SK-N-SH treated with all-trans-retinoic acid at 6 μM for 48 hours (cell line): Measurements from ENCODE around the gene SYN1.

Experiments used
- ATAC-seq: fragments of 200-7000 bp; cut with Tn5 transposase; 3 replicates; pipeline ENCODE4 v1.9.1; 2020; ENCODE audit warnings: mild to moderate bottlenecking, moderate library complexity
- ARNTL ChIP-seq: fragments of 450-650 bp; formaldehyde crosslinking; IDR thresholded peaks from 2 replicates; pipeline ENCODE4 v1.5.0; 2020; ENCODE audit warnings: low read depth, mild to moderate bottlenecking, moderate library complexity, borderline replicate concordance
- BACH2 ChIP-seq: fragments of 250-450 bp; sonication (Bioruptor Pico); IDR thresholded peaks from 2 replicates; pipeline ENCODE4 v1.9.0; 2021; ENCODE audit warnings: mild to moderate bottlenecking, borderline replicate concordance
- CSDC2 ChIP-seq: fragments of 250-450 bp; sonication (Bioruptor Pico); IDR thresholded peaks from 2 replicates; pipeline ENCODE4 v1.5.0; 2020; ENCODE audit warnings: mild to moderate bottlenecking, moderate library complexity
- GLIS3 ChIP-seq: fragments of 250-450 bp; sonication (Bioruptor Pico); IDR thresholded peaks from 2 replicates; pipeline ENCODE4 v1.5.0; 2020; ENCODE audit warnings: mild to moderate bottlenecking, moderate library complexity
- OSR1 ChIP-seq: fragments of 250-450 bp; sonication (Bioruptor Pico); IDR thresholded peaks from 2 replicates; pipeline ENCODE4 v1.8.0; 2022; ENCODE audit warnings: moderate library complexity, mild to moderate bottlenecking, inconsistent platforms
- PPARA ChIP-seq: fragments of 250-450 bp; sonication (Bioruptor Pico); IDR thresholded peaks from 2 replicates; pipeline ENCODE4 v1.5.0; 2020; ENCODE audit warnings: mild to moderate bottlenecking, borderline replicate concordance
- RARB ChIP-seq: fragments of 250-450 bp; sonication (Bioruptor Pico); IDR thresholded peaks from 2 replicates; pipeline ENCODE4 v1.8.0; 2021; ENCODE audit warnings: mild to moderate bottlenecking, moderate library complexity
- SNAI2 ChIP-seq: fragments of 250-450 bp; sonication (Bioruptor Pico); IDR thresholded peaks from 2 replicates; pipeline ENCODE4 v1.5.0; 2020; ENCODE audit warnings: mild to moderate bottlenecking, moderate library complexity
- TCF4 ChIP-seq: fragments of 250-450 bp; sonication (Bioruptor Pico); IDR thresholded peaks from 2 replicates; pipeline ENCODE4 v1.8.0; 2021; ENCODE audit warnings: mild to moderate bottlenecking, moderate library complexity, borderline replicate concordance
- TOX ChIP-seq: fragments of 250-450 bp; sonication (Bioruptor Pico); IDR thresholded peaks from 2 replicates; pipeline ENCODE4 v1.8.0; 2021; ENCODE audit warnings: mild to moderate bottlenecking, moderate library complexity, borderline replicate concordance
- ZC3H10 ChIP-seq: fragments of 250-450 bp; sonication (Bioruptor Pico); IDR thresholded peaks from 2 replicates; pipeline ENCODE4 v1.5.1; 2021; ENCODE audit warnings: mild to moderate bottlenecking, moderate library complexity
- ZFP3 ChIP-seq: fragments of 250-450 bp; sonication (Bioruptor Pico); IDR thresholded peaks from 2 replicates; pipeline ENCODE4 v1.5.0; 2020; ENCODE audit warnings: mild to moderate bottlenecking, moderate library complexity
- ZFP30 ChIP-seq: fragments of 450-650 bp; formaldehyde crosslinking; IDR thresholded peaks from 2 replicates; pipeline ENCODE4 v1.5.0; 2022; ENCODE audit warnings: mild to moderate bottlenecking, moderate library complexity
- ZNF565 ChIP-seq: fragments of 450-650 bp; formaldehyde crosslinking; conservative IDR thresholded peaks from 2 replicates; pipeline ENCODE4 v1.5.0; 2020; ENCODE audit warnings: low read depth, mild to moderate bottlenecking, moderate library complexity
- ZNF70 ChIP-seq: fragments of 450-650 bp; formaldehyde crosslinking; IDR thresholded peaks from 2 replicates; pipeline ENCODE4 v1.5.0; 2020; ENCODE audit warnings: mild to moderate bottlenecking, moderate library complexity
- ZNF8 ChIP-seq: fragments of 450-650 bp; formaldehyde crosslinking; IDR thresholded peaks from 2 replicates; pipeline ENCODE4 v1.5.0; 2020; ENCODE audit warnings: mild to moderate bottlenecking, moderate library complexity
- TF ChIP-seq, protein P1 (sequence below): fragments of 250-450 bp; sonication (Bioruptor Pico); IDR thresholded peaks from 2 replicates; pipeline ENCODE4 v1.5.1; 2021; ENCODE audit warnings: mild to moderate bottlenecking, moderate library complexity
- TF ChIP-seq, protein P2 (sequence below): fragments of 250-450 bp; sonication (Bioruptor Pico); IDR thresholded peaks from 2 replicates; pipeline ENCODE4 v1.5.0; 2020; ENCODE audit warnings: mild to moderate bottlenecking, moderate library complexity
- TF ChIP-seq, protein P3 (sequence below): fragments of 250-450 bp; sonication (Bioruptor Pico); IDR thresholded peaks from 2 replicates; pipeline ENCODE4 v1.8.0; 2021; ENCODE audit warnings: low read depth, mild to moderate bottlenecking, moderate library complexity, borderline replicate concordance
- TF ChIP-seq, protein P4 (sequence below): fragments of 250-450 bp; sonication (Bioruptor Pico); IDR thresholded peaks from 2 replicates; pipeline ENCODE4 v1.8.0; 2020; ENCODE audit warnings: mild to moderate bottlenecking, moderate library complexity, borderline replicate concordance

The SYN1 gene

DNA sequence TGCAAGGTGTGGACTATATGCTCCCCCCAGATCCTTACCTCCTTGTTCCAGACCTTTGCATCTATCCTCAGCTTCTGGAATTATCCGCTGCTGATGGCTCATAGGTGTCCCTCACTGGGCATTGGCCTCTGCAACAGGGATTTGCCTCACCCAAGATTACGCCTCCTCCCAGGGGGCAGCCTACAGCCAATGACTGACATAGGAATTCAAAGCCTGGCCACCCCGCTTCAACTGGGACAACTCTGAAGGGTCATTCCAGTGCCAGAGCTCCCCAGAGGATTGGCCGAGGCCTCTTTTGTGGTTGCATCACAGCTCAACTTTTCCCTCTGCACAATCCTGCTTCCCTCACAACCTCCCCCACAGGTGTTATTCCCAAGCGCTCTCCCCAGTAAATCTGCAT, 5.0 kb downstream of the SYN1 start (continued):
- TF ChIP-seq, protein P1, sequence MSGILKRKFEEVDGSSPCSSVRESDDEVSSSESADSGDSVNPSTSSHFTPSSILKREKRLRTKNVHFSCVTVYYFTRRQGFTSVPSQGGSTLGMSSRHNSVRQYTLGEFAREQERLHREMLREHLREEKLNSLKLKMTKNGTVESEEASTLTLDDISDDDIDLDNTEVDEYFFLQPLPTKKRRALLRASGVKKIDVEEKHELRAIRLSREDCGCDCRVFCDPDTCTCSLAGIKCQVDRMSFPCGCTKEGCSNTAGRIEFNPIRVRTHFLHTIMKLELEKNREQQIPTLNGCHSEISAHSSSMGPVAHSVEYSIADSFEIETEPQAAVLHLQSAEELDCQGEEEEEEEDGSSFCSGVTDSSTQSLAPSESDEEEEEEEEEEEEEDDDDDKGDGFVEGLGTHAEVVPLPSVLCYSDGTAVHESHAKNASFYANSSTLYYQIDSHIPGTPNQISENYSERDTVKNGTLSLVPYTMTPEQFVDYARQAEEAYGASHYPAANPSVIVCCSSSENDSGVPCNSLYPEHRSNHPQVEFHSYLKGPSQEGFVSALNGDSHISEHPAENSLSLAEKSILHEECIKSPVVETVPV: no peak
- no peak for TF ChIP-seq CSDC2
- TF ChIP-seq ZFP30 (CRISPR knock-in tag): no peak

DNA sequence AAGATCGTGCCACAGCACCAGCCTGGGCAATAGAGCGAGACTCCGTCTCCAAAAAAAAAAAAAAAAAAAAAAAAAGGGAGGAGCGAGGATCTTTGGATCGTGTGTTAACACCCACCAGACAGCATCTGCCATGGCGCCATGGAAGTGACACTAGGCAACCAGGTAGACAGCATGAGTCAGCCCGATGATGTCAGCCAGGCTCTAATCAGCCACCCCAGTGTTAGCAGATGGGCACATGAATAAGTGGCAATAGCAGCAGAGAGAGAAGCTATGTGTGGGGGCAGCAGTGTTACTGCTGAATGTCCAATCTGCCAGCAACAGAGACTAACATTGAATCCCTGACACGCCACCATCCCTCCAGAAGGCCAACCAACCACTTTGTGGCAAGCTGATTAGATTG, 6.6 kb downstream of the SYN1 start:
- no peak for ATAC-seq
- TF ChIP-seq ZNF70: no peak
- TF ChIP-seq, protein P2, sequence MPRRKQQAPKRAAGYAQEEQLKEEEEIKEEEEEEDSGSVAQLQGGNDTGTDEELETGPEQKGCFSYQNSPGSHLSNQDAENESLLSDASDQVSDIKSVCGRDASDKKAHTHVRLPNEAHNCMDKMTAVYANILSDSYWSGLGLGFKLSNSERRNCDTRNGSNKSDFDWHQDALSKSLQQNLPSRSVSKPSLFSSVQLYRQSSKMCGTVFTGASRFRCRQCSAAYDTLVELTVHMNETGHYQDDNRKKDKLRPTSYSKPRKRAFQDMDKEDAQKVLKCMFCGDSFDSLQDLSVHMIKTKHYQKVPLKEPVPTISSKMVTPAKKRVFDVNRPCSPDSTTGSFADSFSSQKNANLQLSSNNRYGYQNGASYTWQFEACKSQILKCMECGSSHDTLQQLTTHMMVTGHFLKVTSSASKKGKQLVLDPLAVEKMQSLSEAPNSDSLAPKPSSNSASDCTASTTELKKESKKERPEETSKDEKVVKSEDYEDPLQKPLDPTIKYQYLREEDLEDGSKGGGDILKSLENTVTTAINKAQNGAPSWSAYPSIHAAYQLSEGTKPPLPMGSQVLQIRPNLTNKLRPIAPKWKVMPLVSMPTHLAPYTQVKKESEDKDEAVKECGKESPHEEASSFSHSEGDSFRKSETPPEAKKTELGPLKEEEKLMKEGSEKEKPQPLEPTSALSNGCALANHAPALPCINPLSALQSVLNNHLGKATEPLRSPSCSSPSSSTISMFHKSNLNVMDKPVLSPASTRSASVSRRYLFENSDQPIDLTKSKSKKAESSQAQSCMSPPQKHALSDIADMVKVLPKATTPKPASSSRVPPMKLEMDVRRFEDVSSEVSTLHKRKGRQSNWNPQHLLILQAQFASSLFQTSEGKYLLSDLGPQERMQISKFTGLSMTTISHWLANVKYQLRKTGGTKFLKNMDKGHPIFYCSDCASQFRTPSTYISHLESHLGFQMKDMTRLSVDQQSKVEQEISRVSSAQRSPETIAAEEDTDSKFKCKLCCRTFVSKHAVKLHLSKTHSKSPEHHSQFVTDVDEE: no peak
- no peak for TF ChIP-seq ZNF565 (CRISPR knock-in tag)
- TF ChIP-seq OSR1: no peak
- TF ChIP-seq SNAI2 (CRISPR knock-in tag): no peak
- no peak for TF ChIP-seq BACH2 (CRISPR knock-in tag)
- TF ChIP-seq TOX (CRISPR knock-in tag): no peak
- TF ChIP-seq ZNF8 (CRISPR knock-in tag): no peak
- TF ChIP-seq PPARA (CRISPR knock-in tag): no peak
- no peak for TF ChIP-seq GLIS3
- TF ChIP-seq, all 23 proteins: peak for 0

DNA sequence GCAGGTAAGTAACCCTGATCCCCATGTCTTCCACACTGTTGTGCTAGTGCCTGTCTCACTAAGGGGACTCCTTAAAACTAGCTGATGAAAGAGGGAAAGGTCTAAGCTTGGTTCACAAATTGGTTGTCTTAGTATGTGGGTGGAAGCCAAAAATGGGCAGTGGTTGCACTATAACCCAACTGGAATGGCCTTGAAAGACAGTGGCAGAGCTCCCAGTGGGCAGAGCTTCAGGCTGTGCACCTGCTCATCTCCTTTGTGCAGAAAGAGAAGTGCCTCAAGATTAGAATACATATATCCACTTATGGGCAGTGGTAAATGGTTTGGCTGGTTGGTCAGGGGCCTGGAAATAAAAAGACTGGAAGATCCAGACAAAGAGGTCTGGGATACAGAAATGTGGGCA, 7.2 kb downstream of the SYN1 start:
- no peak for ATAC-seq
- TF ChIP-seq ZFP3 (CRISPR knock-in tag): no peak
- TF ChIP-seq TCF4: no peak
- TF ChIP-seq ZNF70: no peak
- TF ChIP-seq, protein P2: no peak
- TF ChIP-seq ZC3H10 (CRISPR knock-in tag): no peak
- TF ChIP-seq, protein P3, sequence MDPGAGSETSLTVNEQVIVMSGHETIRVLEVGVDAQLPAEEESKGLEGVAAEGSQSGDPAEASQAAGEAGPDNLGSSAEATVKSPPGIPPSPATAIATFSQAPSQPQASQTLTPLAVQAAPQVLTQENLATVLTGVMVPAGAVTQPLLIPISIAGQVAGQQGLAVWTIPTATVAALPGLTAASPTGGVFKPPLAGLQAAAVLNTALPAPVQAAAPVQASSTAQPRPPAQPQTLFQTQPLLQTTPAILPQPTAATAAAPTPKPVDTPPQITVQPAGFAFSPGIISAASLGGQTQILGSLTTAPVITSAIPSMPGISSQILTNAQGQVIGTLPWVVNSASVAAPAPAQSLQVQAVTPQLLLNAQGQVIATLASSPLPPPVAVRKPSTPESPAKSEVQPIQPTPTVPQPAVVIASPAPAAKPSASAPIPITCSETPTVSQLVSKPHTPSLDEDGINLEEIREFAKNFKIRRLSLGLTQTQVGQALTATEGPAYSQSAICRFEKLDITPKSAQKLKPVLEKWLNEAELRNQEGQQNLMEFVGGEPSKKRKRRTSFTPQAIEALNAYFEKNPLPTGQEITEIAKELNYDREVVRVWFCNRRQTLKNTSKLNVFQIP (CRISPR knock-in tag): no peak
- TF ChIP-seq TOX (CRISPR knock-in tag): no peak
- TF ChIP-seq OSR1: no peak
- TF ChIP-seq CSDC2: no peak
- no peak for TF ChIP-seq ZNF565 (CRISPR knock-in tag)
- TF ChIP-seq, protein P4, sequence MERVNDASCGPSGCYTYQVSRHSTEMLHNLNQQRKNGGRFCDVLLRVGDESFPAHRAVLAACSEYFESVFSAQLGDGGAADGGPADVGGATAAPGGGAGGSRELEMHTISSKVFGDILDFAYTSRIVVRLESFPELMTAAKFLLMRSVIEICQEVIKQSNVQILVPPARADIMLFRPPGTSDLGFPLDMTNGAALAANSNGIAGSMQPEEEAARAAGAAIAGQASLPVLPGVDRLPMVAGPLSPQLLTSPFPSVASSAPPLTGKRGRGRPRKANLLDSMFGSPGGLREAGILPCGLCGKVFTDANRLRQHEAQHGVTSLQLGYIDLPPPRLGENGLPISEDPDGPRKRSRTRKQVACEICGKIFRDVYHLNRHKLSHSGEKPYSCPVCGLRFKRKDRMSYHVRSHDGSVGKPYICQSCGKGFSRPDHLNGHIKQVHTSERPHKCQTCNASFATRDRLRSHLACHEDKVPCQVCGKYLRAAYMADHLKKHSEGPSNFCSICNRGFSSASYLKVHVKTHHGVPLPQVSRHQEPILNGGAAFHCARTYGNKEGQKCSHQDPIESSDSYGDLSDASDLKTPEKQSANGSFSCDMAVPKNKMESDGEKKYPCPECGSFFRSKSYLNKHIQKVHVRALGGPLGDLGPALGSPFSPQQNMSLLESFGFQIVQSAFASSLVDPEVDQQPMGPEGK (CRISPR knock-in tag): no peak
- TF ChIP-seq, protein P1: no peak
- no peak for TF ChIP-seq ARNTL (CRISPR knock-in tag)
- no peak for TF ChIP-seq RARB (CRISPR knock-in tag)
